Glomerular visceral epithelial cell (primary cell): Measurements from ENCODE around the gene DDAH1.

Experiments used
- DNase-seq: peaks from one replicate; pipeline ENCODE4 v3.0.0-alpha.2; 2016; ENCODE audit errors: extremely low spot score

Gene DDAH1

GRCh38 chr1:85440612-85441011, 24.3 kb downstream of the DDAH1 start:
- no peak for DNase-seq

DNA sequence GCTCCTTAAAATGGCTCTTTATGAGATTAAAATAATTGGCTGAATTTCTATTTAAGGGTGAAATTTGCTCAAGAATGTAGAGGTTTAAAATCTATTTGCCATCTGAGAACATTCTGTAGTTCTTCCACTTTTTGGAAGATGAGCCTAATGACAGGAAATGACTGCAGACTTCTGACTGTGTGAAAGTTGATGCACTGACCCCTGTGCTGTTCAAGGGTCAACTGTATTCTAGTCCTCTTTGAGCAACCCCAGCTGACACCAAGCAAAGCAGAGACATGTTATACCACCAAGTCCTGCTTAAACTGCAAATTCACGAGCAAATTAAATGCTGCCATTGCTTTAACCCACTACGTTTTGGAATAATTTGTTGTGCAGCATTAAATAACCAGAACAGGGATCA, 26.6 kb downstream of the DDAH1 start:
- DNase-seq = no peak

- DNase-seq = no peak
Measured at GRCh38 chr1:85437139-85437538, 27.8 kb downstream of the DDAH1 start.

- DNase-seq = no peak
Measured at GRCh38 chr1:85433096-85433495, 31.9 kb downstream of the DDAH1 start.

GRCh38 chr1:85428471-85429089, 36.4 kb downstream of the DDAH1 start:
- no peak for DNase-seq

- no peak for DNase-seq
Measured at GRCh38 chr1:85427849-85428248, 37.1 kb downstream of the DDAH1 start.

GRCh38 chr1:85427331-85427730, 37.6 kb downstream of the DDAH1 start:
- DNase-seq = no peak

DNA sequence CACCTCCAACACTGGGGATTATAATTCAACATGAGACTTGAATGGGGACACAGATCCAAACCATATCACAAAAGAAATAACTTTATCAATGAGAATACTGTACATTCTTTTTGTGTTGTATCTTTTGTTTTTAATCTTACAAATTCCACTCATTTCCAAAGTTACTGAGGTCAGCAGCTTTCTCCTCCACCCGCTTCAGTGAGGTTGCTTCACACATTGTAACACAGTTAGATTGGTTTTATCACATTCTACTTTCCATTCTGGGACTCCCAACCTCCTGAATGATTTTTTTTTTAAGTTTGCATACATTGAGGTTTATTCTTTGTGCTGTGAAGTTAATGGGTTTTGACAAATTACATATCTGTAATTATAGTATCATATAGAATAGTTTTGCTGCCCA, 43.8 kb downstream of the DDAH1 start:
- no peak for DNase-seq

- DNase-seq = no peak
Measured at GRCh38 chr1:85420199-85420598, 44.8 kb downstream of the DDAH1 start.

DNA sequence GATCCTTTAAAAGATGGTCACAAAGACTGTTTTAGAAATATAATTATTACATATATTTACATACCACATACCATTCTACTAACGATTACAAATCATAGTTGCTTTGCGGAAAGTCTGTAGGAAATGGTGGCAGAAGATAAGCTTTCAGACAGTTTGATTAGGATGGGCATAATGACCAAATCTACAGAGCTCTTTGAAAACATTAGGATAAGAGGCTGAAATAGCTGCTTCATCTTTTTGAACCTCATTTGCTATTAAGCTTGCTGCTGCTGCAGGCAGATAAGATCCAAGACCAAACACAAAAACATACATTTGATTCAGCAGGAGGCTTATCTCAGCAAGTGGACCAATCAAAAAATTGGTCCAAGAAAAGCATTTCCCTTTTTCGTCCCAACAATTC, 47.1 kb downstream of the DDAH1 start:
- DNase-seq = no peak

- DNase-seq = no peak
Measured at GRCh38 chr1:85417017-85417416, 47.9 kb downstream of the DDAH1 start.

DNA sequence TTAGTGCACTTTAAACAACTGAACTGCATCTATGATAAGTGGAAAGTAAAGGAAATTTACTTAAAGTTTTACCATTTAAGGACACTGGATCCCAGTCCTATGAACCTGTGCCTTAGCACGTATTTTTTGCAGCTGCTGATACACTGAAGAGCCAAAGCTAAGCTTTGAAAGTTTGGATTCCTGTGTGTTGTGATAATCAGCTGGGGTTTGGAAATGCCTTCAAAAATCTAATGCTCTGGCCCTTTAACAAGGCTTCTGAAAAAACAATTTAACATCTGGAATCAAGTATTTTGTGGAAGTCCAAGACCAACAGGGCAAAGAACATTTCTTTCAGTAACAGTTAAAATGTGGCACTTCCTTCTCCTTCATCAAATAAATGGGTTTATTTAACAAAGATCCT, 51.8 kb downstream of the DDAH1 start:
- no peak for DNase-seq

GRCh38 chr1:85411567-85412305, 53.2 kb downstream of the DDAH1 start:
- DNase-seq = no peak

GRCh38 chr1:85409516-85409915, 55.4 kb downstream of the DDAH1 start:
- no peak for DNase-seq

DNA sequence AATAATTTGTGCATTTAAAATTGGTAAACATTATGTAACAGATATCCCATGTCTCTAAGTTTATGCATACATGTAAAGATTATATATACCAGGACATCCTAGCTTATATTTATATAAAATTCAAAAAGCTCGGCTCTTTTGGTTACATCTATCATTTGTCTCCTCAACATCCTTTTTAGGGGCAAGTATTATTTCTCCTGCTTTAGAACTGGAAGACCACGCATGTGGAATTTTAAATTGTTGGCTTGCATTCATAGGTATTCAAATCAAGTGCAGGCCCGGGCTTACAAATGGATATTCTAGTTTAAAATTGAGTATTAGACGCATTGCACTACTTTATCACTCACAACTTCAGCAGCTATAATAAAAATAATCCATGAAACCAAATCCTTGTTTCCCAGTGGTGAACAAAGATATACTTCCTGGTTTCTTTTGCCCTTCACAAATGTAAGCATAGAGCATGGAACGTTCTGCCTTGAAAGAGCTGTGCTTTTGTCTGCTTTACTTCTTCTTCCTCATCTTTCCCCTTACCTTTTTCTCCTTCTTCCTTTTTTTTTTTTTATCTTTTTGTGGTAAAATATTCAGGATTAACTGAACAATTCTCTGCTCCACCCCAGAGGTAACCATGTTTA, 57.1 kb downstream of the DDAH1 start:
- no peak for DNase-seq

DNA sequence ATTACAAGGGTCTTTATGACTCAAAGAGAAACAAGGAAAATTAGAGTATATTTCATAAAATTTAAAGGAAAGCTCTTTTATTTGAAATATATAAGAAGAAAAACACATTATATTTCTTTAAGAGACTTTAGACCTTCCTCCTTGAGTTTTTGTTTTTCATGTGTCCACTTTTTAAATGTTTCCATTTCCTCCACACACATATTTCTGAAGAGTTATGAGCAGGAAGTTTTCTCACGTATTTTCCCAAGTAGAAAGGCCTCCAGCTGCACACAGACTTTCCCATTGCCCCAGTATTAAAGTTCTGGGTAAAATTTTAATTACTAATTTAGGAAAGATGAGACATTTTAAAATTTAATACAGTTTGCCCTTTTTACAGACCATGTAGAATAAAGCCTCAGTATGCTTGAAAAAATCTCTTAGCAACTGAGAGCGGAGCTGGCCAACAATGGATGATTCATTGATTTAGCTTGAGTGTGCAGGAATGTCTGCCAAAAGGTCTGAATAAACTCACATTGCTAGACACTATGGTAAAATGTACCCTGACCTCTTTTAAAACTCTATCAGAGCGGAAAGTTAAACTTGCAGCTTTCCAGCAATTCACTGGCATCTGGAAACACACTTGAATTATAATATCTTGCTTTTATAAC, 57.9 kb downstream of the DDAH1 start:
- DNase-seq = peak; percentile 83

DNA sequence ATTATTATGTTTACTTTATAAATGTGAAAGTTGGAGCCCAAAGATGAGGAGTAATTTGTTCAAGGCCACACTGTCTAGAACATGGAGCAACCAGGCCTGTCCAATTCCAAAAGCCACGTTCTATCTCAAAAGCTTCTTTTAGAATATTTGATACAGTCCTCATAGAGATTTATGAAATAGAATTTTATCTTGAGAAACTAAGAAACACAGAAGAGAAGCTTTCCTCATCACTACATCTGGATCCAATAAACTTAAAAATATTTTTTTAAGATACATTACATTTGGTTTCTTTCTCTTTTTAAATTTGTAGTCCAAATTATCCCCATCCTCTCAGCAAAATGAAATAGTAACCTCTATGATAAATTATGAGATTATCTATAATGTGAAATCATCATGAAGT, 58.9 kb downstream of the DDAH1 start:
- no peak for DNase-seq

- DNase-seq = no peak
Measured at GRCh38 chr1:85404408-85404807, 60.6 kb downstream of the DDAH1 start.

GRCh38 chr1:85398391-85399064, 66.4 kb downstream of the DDAH1 start:
- peak; percentile 56 for DNase-seq

GRCh38 chr1:85397490-85398032, 67.4 kb downstream of the DDAH1 start:
- DNase-seq = no peak

DNA sequence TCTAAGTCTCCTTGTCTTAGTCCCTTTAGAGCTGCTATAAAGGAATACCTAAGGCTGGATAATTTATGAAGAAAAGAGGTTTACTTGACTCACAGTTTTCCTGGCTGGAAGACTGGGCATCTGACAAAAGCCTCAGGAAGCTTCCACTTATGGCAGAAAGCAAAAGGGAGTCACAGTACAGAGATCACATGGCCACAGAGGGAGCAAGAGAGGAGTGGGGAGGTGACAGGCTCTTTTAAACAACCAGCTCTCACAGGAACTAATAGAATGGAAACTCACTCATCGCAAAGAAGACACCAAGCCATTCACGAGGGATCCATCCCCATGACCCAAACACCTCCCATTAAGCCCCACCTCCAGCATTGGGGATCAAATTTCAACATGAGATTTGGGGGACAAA, 68.8 kb downstream of the DDAH1 start:
- no peak for DNase-seq

DNA sequence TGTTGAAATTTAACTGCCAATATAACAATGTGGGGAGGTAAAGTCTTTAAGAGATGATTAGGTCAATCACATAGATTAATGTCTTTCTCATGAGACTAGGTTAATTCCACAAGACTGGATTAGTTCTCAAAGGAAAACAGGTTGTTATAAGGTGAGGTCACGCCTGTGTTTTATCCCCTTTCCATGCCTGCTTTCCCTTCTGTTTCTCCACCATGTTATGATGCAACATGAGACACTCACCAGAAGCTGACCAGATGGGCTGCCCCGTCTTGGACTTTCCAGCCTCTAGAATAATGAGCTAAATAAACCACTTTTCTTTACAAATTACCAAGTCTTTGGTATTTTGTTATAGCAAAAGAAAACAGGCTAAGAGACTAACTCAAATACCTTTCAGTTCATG, 70.8 kb downstream of the DDAH1 start:
- no peak for DNase-seq
